T-helper 2 cell treated with Interferon-gamma antibody and Interleukin-4, amounts not matched to agents 100 ng/mL and 5 ng/mL, for 36 hours (primary cell): ENCODE results near the gene ASB6. TPM values are rescaled to one million over a fixed set of nuclear protein-coding genes. Genes with fewer than 3 reads are reported as not detected.
"Not testable (repeated sequence)": the region's sequence is repeated elsewhere in the genome, so short reads cannot be mapped to it uniquely, and the experiment has no call there.

ENCODE experiments used
- intact Hi-C: fragments of 100-400 bp; cut with micrococcal nuclease; formaldehyde crosslinking; loops from one replicate; pipeline ENCODE4 v1.15.1; 2023
- total RNA-seq: library from RNA; stranded (reverse); gene quantifications from 2 replicates; pipeline ENCODE4 v1.2.3, GENCODE V29; 2022

Gene ASB6
- total RNA-seq, 1 donor from 2014 or later, result 23.7 TPM

DNA sequence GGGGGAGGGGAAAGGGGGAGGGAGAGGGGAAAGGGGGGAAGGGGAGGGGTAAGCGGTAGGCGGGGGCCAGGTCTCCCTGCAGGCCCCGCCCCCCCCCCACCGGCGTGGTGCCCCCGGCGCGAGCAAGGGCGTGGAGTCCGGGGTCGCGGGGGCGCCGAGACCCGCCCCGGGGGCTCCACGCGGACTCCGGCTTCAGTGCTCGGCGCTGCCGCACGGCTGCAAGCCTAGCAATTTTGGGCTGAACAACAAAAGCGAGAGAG, 31.8 kb downstream of the ASB6 start:
- intact Hi-C loops, result loop anchor here (1.0 to 10.0 kb wide), 4 partner anchors 123 to 470 kb away; no protein-coding TSS in a partner anchor

DNA sequence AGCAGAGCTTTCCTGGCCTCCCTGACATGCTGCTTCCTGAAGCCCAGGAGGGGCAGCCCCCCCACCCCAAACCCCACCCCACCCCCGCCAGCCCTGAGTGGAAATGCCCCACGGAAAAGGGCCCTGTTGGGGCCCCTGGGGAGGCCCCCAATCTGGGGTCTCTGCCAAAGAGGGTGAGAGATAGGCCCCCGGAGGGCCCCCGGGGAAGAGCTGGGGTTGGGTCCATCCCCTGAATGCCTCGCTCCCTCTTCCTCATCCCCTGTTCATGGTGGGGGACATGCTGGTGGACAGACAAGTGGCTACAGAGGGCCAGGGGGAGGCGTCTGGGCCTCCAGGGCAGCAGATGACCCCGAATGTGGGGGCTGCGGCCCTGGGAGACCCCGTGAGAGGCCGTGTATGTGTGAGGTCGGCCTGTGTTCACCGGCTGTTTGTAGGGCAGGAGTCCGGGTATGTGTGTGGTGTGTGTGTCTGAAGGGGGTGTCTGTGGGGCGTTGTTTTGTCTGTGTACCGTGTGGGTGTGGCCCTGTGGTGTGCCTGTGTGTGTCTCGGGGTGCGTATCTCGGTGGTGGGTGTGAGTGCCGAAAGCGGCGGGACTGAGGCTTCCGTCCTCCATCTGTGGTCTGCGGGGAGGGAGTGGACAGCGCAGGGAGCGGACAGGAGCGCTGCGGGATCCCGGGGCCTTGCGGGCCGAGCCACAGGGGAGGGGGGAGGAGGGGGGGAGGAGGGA, 32.3 kb downstream of the ASB6 start:
- intact Hi-C loops, result loop anchor here (1.0 to 10.0 kb wide), 4 partner anchors 122 to 469 kb away; no protein-coding TSS in a partner anchor

DNA sequence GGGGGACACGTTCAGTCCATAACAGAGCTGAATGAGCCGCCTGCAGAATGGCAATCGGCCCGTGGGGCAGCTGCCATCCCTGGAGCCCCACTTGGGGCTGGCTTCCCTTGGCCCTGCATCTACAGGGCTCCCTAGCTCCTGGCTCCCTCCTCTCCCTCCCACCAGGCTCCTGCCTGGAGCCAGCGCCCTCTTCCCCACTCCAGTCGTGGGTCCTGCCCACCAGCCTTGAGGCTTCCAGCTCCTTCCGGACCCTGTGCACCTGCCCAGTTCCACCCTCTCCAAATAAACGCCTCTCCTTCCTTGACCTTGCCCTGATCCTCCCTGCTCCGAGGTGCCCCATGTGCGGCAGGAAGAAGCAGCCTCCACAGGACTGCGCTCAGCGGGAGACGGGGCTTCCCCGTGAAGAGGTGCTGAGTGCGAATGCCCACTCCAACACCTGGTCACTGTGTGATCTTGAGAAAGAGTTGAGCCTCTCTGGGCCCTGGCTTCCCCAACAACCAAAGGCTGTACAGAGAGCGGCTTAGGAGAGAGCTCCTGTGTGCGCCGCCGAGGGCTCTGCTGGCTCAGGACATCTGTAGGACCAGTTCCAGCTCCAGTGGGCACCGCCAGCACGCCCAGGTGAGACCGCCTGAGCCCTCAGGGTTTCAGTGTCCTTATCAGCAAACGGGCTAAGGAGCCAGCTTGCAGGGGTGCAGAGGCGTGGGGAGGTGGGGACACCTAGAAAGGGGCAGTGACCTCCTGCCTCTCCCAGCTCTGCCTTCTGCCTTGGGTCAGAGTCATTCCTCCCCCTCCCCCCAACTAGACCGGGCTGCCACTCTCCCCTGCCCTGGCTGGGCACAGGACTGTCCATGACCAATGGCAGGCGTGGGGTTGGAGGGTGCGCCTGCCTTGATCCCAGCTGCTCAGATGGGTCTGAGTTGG, 33.1 kb downstream of the ASB6 start:
- intact Hi-C loops, result no loop called here

- intact Hi-C loops, result no loop called here
Observed at GRCh38 chr9:129607027-129607387, 34.9 kb downstream of the ASB6 start.

DNA sequence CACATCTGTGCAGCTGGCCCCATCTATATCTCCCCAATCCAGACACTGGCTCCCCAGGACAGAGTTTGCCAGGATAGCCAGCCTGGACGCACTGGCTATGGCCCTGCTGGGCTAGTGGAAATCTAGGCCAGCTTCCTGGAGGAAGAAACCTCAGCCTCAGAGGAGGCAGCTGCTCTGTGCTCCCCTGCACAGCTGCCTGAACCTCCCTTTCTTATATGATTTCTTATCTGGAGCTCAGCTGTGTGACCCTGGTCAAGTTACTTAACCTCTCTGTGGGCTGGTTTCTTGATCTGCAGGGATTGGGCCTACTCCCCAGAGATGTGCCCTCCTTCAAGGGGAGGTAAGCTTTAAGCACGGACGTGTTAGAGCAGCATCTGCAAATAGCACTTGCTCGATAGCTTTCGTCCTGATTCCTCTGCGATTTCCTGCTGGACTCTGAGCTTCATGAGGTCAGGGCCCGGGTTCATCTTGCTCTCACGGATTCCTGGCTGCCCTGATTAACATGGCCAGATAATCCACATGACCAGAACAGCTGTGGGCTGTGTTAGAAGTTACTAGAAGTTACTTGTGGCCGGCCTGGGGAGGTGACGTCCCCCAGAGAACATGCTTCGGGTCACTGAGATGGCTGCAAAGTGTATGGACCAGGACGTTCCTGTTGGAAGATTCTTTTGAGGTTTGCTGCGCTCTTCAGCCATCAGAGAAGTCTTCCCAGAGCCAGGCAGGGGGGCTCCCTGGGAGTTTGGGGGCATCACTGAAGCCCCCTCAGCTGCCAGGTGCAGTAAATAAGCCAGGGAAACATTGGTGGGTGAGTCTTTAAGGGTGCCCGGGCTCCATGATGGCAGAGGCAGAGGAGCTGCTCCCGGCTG, 35.6 kb downstream of the ASB6 start:
- intact Hi-C loops, result no loop called here

- intact Hi-C loops, result no loop called here
Observed at GRCh38 chr9:129604766-129605163, 37.2 kb downstream of the ASB6 start.

DNA sequence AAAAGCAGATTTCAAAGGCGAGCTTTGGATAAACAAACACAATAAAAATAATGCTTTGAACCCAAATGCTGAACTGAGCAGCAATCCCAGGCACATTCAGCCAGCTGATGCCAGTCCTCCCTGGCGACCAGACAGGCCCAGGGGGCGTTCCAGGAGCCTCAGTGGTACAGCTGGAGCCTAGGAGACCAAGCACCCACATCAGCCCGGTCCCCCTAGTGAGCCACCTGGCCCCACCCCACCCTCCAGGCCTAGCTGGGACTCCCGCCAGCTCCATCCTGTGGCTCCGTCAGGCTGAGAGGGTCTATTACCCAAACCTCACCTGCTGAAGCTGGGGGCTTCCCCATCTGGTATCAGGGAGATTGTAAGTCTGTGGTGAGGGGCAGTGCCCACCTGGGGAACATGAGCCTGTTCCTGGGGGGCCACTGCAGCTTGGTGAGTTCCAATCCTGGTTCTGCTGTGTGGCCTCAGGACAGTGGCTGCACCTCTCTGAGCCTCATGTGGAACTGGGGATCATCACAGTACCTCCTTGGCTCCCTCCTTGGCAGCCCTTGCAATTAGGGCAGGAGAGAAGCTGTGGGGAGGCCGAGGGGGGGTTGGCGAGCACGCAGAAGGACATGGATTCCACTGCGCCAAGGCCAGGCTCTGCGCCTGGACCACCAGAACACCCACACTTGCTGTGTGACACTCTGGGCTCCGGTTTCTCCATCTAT, 37.7 kb downstream of the ASB6 start:
- intact Hi-C loops, result no loop called here

- intact Hi-C loops, result no loop called here
Observed at GRCh38 chr9:129602598-129603415, 39.1 kb downstream of the ASB6 start.

- intact Hi-C loops, result no loop called here
Observed at GRCh38 chr9:129601082-129601674, 40.8 kb downstream of the ASB6 start.

DNA sequence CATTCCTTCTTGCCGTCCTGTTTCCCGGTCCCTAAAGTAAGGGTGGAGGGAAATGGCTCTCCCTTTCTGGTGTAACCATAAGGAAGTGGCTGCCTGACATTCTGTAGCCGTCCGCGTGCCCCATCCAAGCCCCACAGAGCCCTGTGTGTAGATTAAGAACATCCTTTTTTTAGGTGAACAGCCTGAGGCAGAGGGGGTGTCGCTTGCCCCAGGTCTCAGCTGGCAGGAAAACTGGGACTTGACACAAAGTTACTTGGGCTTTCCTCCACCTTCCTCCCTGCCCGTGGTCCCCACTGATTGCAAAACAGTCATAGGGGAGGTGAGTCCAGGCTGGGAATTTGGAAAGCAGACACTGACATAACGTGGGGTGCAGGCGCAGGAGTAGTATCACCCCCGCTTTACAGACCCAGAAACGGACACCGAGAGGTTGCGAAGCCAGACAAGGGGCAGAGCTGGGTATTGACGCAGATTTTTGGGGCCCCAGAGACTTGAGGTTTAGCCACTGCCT, 43.8 kb downstream of the ASB6 start:
- intact Hi-C loops, result no loop called here

GRCh38 chr9:129597355-129598088, 44.4 kb downstream of the ASB6 start:
- intact Hi-C loops, result no loop called here

GRCh38 chr9:129596541-129597331, 45.2 kb downstream of the ASB6 start:
- intact Hi-C loops, result no loop called here

GRCh38 chr9:129595903-129596540, 45.9 kb downstream of the ASB6 start:
- intact Hi-C loops, result no loop called here

DNA sequence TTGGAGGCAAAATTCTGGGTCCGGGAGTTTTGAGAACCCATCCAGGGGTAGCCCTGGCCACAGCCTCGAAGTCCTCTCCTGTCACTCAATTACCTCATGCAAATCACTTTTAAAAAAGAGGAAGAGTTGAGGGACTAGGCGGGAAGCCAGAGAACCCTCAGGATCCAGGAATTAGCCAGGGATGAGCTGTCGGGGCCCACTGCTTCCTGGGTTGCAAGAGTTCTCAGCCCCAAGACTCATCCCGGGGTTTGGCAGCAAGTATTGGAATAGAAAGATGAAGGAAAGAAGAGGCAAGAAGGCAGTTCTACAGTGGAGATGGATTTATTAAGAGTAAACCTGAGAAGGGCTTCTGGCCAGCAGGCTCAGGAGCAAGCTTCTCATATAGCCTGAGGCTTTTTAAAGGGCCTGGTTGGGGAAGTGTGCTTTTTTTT, 46.6 kb downstream of the ASB6 start:
- intact Hi-C loops, result no loop called here

DNA sequence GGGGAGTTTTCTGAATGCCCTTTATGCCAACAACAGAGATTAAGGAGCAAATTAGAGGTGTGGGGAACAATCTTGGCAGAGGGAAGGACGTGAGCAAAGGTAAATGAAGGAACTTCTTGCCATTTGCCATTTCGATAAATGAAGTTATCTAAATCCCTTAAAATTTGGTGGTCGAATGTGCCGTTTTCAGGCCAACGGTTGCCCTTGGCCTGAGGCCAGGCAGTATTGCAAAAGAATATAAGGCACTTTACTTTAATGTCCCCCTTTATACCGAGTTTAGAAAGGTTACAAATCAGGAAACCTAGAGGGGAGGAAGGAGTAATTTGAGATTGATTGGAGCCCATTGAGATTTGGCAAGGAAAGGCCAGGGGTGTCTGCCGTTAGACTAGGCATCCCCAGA, 47.3 kb downstream of the ASB6 start:
- intact Hi-C loops, result no loop called here

- intact Hi-C loops, result not testable (repeated sequence)
Observed at GRCh38 chr9:129592790-129593189, 49.2 kb downstream of the ASB6 start.

DNA sequence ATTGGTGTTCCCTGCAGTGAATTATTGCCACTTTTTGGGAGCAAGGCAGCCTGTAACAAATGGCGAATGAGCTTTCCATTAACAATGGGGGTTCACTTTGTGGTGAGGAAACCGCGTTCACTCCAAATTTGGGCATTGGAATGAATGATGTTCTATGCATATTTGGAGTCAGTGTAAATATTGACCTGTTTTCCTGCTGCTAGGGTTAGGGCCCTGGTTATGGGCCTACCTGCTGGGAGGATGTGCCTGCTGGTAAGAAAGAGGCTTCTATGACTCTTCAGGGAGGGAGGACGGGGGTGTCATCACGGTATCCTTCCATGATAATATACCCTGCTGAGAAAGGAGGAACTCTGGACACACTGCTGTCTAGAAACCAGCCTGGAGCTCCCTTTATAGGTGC, 50.0 kb downstream of the ASB6 start:
- intact Hi-C loops, result no loop called here

GRCh38 chr9:129590466-129590865, 51.5 kb downstream of the ASB6 start:
- intact Hi-C loops, result no loop called here
